HuH-7.5 (cell line): ENCODE data around the gene GLG1.

Source experiments
- DNase-seq: peaks from one replicate; pipeline ENCODE4 v3.0.0; 2011; ENCODE audit warnings: low spot score

The GLG1 gene

GRCh38 chr16:74472540-74472939 is 134.4 kb downstream of the GLG1 start:
- DNase-seq, result no peak

DNA sequence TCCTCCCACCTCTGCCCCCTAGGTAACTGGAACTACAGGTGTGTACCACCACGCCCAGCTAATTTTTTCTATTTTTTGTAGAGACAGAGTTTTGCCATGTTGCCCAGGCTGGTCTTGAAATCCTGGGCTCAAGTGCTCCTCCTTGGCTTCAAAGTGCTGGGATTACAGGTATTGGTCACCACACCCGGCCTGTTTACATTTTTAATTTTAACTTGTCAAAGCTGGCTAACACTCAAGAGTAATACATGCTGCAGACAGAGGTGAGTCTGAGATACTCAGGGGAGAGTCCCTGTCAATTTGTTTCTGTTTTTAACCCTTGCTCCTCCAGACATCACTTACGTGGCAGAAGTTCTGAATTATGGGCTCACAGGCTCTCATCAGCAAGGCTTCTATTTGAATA is 134.9 kb downstream of the GLG1 start:
- DNase-seq, result no peak

DNA sequence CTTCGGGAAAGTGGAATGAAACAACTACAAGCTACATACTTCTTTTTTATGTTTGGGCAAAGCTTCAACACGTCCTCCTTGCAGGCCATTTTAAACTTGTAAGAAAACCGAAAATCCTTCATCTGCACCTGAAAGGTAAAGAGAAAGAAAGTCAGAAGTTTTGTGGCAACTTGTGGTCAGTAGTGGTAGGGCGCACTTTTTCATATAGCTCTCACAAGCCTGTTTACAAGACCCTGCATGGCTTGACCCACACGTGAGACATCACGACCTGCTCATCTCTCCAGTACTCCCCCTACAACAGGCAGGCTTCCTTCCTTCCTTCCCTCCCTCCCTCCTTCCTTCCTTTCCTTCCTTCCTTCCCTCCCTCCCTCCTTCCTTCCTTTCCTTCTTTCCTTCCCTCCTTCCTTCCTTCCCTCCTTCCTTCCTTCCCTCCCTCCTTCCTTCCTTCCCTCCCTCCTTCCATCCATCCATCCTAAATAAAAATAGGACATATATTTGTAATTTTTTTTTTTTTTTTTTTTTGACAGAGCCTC is 136.9 kb downstream of the GLG1 start:
- DNase-seq, result no peak

DNA sequence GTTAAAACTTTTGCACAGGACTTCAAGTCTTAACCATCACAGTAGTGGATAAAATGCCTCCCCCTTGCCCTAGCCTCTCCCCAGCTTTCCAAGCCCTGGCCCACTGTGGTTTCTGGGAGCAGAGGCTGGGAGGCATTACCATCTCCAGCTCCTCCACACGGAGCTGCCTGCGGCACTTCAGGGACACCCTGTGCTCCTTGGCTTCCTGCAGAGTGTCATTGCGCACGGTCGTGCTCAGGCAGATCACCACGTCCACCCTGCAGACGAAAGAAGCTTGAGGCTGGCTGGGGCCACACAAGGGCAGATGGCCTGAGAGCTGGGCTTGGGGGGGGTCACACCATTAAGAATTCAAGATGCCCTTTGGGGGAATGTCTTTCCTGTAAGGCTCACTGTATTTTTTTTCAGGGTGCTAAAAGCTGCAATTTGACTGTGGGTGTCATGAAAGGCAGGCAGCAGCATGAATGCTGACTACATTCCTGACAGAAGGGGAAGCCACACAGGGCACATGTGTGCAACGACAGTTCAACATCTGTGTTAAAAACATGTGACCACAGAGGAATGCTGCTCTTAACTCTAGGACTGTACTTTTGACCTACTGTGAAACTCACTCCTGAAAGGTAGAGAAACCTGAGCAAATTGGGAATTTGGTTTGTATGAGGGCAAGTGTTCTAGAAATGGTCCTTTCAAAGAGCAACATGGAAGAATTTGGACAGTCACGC is 137.9 kb downstream of the GLG1 start:
- no peak for DNase-seq

DNA sequence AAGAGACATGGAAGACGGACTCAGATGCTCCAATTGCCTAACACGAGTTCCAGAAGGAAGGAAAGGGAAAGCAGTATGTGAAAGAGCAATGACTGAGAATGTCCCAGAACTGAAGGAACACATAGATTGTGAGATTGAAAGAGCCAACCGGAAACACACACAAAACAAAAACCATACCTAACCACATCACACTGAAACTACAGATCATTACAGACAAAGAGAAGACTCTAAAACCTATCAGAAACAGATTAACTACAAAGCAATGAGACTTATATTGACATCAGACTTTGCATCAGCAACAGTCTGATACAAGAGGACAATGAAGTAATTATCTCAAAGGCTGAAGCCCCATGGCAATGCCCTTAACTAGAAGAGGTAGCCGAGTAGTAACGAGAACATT is 140.0 kb downstream of the GLG1 start:
- DNase-seq, result no peak

DNA sequence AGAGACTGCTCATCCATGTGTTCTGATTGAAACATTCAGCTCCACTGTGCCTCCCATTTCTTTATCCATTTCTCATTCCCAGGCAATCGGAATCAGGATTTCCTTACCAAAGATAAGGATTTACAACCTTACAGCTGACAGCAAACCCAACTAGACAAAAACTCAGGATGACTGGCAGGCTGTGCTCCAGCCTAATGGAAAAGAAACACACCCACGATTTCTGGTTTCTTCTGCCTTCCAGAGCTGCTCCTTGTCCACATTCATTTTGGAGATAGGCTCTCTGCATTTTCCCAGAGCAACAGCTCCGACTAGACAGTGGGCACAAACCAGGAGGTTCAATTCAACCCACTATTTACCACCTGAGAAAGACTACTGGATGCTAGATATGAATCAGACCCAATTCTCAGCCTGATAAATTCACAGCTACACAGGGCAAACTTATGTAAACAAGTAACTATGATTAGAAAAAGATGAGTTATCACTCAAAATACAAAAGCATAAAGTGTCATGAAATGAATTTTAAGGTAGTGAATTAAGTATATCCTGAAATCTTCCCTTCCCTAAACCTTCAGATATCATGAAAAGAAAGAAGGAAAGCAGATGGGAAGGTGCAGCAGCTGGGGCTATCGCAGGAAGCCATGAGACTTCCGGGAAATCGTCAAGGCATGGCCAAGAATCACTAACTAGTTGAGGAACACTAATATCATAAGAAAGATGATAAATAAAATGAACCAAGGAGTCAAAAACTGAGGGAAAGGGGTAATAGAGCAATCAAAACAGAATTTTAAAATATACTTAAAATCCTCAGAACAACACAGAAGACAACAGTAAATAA is 140.8 kb downstream of the GLG1 start:
- no peak for DNase-seq

- no peak for DNase-seq
These were observed 141.6 kb downstream of the GLG1 start for GRCh38 chr16:74465281-74465680.

- DNase-seq, result no peak
These were observed 143.0 kb downstream of the GLG1 start for GRCh38 chr16:74463888-74464287.

DNA sequence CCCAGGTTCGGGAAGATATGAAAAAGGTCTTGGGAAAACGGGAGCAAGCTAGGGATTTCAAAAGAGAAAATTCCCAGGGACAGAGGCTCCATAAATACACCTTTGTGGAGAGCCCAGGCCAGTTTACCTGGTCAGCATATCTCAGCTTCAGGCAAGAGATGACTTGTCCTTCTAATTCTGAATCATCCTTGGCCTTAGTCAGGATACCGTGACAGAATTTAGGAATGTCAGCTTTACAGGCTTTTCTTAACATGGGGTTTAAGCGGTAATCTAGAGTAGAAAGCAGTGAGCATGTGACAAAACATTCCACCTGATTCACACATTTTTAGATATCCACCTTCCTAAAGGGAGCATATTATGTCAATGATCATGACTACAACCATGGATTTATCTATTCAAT is 144.6 kb downstream of the GLG1 start:
- DNase-seq, result no peak

DNA sequence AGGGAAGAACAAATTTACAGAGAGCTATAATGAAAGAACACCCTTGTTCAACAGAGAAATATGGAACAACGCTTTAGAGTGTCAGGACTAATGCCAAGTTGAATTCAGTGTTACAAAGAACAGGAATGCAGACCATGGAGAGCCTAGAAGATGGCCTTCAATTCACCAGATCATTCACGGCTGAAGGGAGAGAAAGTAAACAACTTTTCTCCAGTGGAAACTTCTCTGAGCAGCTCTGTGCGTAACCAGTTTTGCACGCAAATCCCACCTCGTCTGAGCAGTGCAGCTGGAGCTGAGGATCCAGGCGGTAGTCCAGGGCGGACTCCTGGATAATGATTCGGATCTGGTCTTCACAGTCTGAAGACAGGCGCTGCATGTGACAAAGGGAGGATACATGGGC is 145.1 kb downstream of the GLG1 start:
- no peak for DNase-seq

- DNase-seq, result no peak
These were observed 146.4 kb downstream of the GLG1 start for GRCh38 chr16:74460542-74460941.

GRCh38 chr16:74456290-74456625 is 150.7 kb downstream of the GLG1 start:
- DNase-seq, result no peak

DNA sequence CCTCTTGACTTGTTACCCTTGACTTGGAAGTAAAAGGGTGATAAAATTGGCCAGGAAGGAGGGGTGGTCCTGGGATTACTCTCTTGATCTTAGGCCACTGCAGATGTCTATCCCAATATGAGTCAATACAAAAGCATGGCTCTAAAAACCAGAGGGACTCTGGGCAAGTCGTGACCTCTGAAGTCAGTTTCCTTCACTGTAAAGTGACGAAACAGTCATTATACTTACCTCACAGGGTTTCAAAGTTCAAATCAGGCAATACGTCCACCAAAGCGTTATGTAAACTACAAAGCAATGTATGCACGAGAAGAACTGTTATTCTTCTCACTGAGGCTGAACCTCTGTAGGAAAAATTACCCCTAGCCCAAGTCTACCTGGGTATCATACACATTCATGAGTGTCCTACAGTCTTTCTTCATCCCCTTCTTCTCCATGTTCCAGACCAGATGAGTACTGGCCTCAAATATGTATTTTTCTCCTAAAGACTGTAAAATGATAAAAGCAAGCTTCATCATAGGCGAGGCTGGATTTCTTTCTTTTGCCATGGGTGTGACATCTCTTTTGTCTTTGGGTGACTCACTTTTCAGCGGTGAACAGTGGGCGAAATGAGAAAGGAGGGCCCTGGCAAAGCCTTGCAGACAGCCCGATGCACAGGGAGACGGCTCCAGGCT is 151.2 kb downstream of the GLG1 start:
- DNase-seq, result peak; percentile 29

- DNase-seq, result no peak
These were observed 151.7 kb downstream of the GLG1 start for GRCh38 chr16:74455213-74455612.

DNA sequence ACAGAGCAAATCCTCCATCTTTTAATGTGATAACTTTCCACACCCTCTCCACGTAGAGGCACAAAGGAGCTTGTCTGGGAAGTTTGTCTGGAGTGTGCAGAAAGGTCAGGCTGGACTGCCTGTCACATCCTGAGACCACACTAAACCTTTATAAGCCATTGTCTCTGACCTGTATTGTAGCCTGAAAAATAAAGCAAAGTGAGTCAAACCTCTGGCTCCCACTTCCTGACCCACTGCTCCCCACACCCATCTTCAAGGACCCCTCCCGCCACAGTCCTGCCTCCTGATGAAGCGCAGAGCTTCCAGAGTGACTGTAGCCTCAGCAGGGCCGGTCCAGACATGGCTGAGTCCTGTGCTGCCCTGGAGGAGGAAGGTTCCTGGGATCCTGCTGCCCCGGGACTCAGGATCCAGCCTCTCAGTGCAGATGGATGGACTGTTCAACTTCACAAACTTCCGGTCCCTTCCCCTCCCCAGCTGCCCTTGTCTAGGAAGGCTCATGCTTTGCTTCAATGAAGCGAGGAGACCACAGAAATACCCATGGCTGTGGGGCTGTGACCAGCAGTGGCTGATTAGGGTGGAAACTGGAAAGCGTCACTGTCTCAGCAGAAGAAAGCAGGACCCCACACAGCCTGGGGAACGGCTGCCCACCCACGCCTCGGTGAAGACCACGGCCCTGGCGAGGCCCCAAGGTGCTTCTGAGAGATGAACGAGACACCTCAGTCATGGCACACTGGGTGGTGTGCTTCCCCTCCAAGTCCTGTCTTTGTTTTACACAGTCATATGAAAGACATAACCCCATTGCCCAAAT is 154.8 kb downstream of the GLG1 start:
- DNase-seq, result no peak

DNA sequence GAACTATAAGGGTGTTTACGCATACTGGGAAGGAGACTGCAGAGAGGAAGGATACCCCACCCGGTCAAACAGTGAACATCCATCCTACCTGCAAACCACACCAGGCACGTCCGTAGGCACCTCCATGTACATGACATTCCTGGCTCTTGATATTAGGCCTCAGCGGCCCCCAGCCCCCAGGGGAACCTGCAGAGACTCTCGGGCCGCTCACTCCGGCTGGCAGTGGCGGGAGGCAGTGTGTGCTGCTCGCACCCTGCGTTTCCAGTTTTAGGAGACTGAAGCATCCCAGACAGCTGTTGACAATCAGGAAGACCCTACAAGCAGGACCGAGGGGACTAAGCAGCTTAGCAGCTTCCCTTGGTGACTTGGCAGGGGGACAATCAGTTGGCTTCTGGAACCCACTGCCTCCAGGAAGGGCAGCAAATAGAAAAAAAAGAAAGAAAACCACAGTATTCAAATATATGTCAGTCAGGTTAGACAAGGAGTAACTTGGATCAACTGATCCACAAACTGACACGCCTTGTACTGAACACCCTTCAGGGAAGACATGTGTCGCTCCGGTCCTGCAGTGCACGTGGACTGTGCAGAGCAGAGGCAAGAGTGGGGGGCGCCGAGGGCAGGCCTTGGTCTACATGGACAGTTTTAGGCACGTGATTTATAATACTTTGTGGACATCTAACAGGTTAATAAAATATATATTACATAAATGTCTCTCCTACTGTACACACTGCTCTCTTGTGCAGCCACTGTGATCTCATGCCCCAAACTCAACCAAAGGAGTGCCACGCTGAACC is 155.8 kb downstream of the GLG1 start:
- no peak for DNase-seq

DNA sequence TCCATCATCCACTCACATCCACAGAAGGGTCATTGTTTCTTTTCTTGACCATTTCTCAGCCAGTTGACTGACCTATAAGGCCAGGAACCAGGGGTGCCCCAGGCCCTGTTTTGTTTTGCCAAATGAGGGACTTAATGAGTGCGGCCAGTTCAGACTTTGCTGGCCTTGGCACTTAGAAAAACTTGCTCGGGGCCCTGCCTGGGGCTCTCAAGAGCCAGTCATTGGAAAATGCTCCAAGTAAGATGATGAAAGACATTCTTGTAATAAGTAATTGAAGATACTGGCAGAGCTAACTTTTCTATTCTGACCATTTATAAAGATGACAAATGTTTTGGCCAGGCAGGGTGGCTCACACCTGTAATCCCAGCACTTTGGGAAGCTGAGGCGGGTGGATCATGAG is 156.7 kb downstream of the GLG1 start:
- no peak for DNase-seq

DNA sequence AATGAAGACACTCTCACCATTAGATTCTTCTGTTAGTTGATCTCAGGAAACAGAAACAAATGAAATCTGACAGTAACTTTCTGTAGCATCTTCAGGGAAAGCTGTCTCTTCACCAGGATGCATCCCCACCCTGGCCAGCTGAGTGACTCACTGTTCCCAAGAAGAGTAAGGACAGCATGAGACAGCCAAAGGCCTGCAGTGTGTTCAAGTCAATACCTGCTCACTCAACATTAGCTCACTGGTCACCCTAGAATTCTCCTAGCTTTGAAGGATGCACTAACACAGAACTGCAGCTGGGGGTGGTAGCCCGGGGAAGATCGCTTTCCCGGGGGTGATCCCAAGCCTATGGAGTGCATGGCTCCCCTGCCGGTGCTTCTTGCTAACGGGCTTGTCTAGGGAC is 157.4 kb downstream of the GLG1 start:
- DNase-seq, result no peak

DNA sequence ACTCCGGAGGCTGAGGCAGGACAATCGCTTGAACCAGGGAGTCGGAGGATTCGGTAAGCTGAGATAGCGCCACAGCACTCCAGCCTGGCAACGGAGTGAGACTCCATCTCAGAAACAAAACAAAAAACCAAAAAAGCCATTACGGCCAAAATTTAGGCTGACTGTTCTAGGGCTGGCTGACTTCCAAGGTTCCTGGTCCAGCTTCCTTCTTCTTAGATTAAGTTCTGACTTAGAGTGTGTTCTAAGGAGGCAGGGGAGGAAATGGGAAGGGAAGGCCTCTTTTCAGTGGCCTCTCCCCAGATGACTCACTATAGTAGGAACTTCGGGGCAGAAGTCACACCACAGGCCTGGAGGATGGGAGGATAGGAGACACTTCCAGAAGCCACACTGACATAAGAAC is 157.9 kb downstream of the GLG1 start:
- no peak for DNase-seq

GRCh38 chr16:74447578-74447977 is 159.3 kb downstream of the GLG1 start:
- DNase-seq, result no peak

DNA sequence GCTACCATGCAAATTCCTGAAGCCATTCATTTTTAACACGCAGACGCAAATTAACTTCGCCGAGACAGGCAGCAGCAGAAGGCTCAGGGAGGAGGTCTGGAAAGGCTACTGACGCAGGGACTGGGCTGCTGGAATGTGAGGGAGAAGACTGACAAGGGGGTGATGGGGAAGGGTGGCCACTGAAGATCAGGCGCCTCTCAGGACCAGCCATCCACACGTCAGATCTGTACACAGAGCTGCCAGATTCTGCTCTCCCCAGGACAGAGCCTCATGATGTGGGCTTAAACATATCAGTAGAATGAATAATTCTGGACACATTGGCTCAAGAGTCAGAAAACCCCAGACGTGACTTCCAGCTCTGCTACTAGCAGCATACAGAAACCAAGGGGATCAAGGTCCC is 160.0 kb downstream of the GLG1 start:
- DNase-seq, result no peak
